Stimulated activated naive B cell treated with anti-CD40 and anti-IgM and Interleukin-4, amounts not matched to agents 10 μg/mL and 1 μg/mL and 100 μg/mL, for 72 hours (primary cell): Measurements from ENCODE around the gene SFXN3.

Experiments
- ATAC-seq, 2 donors: fragments of 150-1000 bp; cut with Tn5 transposase; replicated peaks; 2 replicates each; pipeline ENCODE4 v1.10.0; 2021; ENCODE audit warnings: moderate library complexity in 1 of 2
- DNase-seq: peaks from one replicate; pipeline ENCODE4 v3.0.0; 2021
- H3K27ac Mint-ChIP-seq: one replicate; pipeline ENCODE4 v1.8.0; 2022; ENCODE audit warnings: mild to moderate bottlenecking, mixed read lengths
- H3K27me3 Mint-ChIP-seq, 2 donors: one replicate each; pipeline ENCODE4 v1.8.0; 2022; ENCODE audit warnings: mixed read lengths in 2 of 2
- H3K36me3 Mint-ChIP-seq, 2 donors: one replicate each; pipeline ENCODE4 v1.8.0; 2022; ENCODE audit warnings: mixed read lengths in 2 of 2, mild to moderate bottlenecking in 1 of 2
- H3K4me1 Mint-ChIP-seq, 2 donors: one replicate each; pipeline ENCODE4 v1.8.0; 2022; ENCODE audit warnings: mixed read lengths in 2 of 2, mild to moderate bottlenecking in 1 of 2
- H3K4me3 Mint-ChIP-seq, 2 donors: one replicate each; pipeline ENCODE4 v1.8.0; 2022; ENCODE audit warnings: mild to moderate bottlenecking in 2 of 2, mixed read lengths in 2 of 2, moderate library complexity in 1 of 2
- H3K9me3 Mint-ChIP-seq, 2 donors: one replicate each; pipeline ENCODE4 v1.8.0; 2022; ENCODE audit warnings: mixed read lengths in 2 of 2, mild to moderate bottlenecking in 1 of 2

Gene SFXN3

DNA sequence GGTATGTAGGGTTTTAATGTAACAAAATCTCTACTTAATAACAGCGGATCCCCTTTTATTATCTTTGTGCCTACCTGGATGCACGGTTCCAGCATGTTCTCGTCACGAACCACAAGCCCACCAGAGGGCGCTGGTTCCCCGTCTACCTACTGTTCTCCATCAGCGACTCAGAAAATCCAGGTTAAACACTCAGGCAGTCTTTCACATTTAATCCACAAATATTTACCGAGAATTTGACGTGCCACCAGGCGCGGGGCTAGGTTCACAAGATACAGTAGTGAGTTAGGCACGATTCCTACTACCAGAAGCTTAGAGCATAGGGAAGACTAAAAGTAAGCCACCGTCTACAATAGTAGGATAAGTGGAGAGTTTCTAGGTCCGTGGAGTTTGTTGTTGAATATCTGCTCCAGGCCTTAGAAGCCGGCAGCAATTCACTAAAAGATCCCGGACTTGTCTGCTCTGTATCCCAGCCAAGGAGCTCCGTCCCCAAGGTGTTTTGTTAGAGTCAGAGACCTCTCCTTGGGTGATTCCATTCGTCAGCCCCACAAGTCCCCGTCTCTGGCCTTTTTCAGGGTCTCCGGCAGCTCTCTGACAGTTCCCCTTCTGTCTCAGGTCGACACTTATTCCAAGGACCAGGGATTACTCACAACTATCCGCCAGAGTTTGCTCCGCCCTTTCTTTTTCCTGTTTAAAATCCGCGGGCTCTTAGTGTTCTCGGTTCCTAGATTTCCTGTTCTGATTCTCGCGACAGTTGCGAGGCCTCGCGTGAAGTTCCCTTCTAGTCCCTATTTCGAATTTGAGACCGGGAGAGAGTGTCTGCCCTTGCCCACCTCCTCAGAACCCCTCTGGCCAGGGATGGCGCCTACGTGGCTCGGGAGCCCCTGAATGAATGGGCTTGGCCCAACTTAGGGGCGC lies 29.3 kb downstream of the SFXN3 start:
- H3K4me3 Mint-ChIP-seq = peak overlapping the region; percentile 98 to 99
- peak overlapping the region; percentile 98 for H3K27ac Mint-ChIP-seq
- H3K27me3 Mint-ChIP-seq = peaks cover 15 to 28% of the 10 kb centered on the region in 2 donors
- no peaks in the 10 kb centered on the region for H3K9me3 Mint-ChIP-seq
- DNase-seq = peak; percentile 89
- H3K36me3 Mint-ChIP-seq = no peaks in the 10 kb centered on the region
- peak; percentile 73 to 75 for ATAC-seq
- peaks cover 16 to 46% of the 10 kb centered on the region in 2 donors for H3K4me1 Mint-ChIP-seq

DNA sequence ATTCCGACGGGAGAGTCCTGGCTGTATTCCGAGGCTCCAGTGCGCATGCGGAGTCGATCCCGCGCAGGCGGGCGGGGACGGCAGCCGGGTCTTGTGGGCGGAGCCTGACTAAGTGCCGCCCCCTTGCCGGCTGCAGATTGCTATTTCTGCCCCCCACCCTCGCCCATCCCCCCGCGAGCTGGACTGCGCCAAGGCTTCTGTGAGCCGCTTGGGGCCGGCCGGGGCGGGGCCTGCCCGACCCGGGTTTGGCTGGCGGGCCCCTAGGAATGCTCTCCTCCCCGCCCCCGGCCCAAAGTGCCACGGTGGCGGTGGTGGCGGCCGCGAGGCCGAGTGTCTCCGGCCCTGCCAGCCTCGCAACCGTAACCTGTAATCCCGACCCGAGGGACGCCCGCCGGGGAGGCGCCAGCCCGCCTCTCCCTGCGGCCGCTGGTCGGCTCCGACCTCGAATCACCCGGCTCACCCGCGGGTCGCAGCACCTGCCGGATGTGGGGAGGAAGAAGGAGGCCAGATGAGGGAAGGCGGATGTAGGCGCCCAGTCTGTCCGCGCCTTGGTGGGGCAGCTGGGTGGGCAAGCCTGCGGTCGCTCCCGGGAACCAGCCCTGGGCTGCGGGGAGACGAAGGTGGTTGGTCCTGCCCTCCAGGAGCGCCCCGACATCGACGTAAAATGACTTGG lies 30.1 kb downstream of the SFXN3 start:
- Mint-ChIP-seq H3K9me3 (no peaks in the 10 kb centered on the region), H3K27ac (peak overlapping the region; percentile 98), H3K36me3 (no peaks in the 10 kb centered on the region), H3K27me3 (peaks cover 18 to 36% of the 10 kb centered on the region in 2 donors), H3K4me3 (peak overlapping the region; percentile 98 to 99), H3K4me1 (peaks cover 19 to 50% of the 10 kb centered on the region in 2 donors)
- DNase-seq = no peak
- peak; percentile 70 to 81 for ATAC-seq

DNA sequence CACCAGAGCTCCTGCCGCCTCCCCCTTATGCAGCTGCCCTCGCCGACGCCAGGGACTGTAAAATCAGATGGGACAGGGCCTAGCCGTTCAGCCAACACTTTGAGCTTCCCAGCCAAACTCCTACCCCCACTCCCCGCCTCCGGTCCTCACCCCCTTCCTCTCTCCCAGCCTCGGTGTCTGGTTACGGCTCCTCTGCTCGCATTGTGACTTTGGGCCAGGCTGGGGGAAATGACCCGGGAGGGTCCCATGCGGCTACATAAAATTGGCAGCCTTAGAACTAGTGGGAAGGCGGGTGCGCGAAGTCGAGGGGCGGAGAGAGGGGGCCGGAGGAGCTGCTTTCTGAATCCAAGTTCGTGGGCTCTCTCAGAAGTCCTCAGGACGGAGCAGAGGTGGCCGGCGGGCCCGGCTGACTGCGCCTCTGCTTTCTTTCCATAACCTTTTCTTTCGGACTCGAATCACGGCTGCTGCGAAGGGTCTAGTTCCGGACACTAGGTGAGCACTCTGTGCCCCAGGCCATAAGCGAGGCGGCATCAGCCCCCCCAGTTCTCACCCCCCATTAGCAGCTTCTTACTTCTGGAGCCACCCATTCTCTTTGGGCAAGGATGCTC lies 30.7 kb downstream of the SFXN3 start, which contains the start of gene KAZALD1:
Gene KAZALD1 (plus strand): TSS at position 366 of the 608 bp plus-strand sequence. CDS start 604 bp downstream, outside the sequence.
- ATAC-seq = no peak
- H3K36me3 Mint-ChIP-seq = no peaks in the 10 kb centered on the region
- no peak for DNase-seq
- H3K4me1 Mint-ChIP-seq = peaks cover 21 to 56% of the 10 kb centered on the region in 2 donors
- H3K4me3 Mint-ChIP-seq = peak within 1 kb of the TSS; percentile 98 to 99
- H3K27ac Mint-ChIP-seq = peak within 1 kb of the TSS; percentile 98
- H3K9me3 Mint-ChIP-seq = no peaks in the 10 kb centered on the region
- peaks cover 23 to 43% of the 10 kb centered on the region in 2 donors for H3K27me3 Mint-ChIP-seq

DNA sequence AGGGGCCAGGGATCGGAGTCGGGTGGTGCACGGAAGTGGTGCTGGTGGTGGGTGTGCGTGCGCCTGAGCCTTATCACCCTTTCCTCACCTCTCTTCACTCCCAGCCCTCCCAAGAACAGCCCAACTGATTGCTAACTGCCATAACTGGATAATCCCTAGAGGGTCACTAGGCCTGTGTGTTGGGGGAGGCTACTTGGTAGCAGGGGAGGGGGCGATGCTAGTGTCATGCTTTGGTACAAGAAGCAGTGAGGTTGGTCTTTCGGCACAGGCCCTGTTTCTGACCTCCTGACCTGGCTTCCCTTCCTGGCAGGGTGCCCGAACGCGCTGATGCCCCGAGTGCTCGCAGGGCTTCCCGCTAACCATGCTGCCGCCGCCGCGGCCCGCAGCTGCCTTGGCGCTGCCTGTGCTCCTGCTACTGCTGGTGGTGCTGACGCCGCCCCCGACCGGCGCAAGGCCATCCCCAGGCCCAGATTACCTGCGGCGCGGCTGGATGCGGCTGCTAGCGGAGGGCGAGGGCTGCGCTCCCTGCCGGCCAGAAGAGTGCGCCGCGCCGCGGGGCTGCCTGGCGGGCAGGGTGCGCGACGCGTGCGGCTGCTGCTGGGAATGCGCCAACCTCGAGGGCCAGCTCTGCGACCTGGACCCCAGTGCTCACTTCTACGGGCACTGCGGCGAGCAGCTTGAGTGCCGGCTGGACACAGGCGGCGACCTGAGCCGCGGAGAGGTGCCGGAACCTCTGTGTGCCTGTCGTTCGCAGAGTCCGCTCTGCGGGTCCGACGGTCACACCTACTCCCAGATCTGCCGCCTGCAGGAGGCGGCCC lies 31.4 kb downstream of the SFXN3 start:
- DNase-seq (peak; percentile 32), ATAC-seq (peak; percentile 28 to 32)
- peak overlapping the region; percentile 7 for H3K27ac Mint-ChIP-seq
- peaks cover 27 to 48% of the 10 kb centered on the region in 2 donors for H3K27me3 Mint-ChIP-seq
- no peaks in the 10 kb centered on the region for H3K9me3 Mint-ChIP-seq
- H3K36me3 Mint-ChIP-seq = no peaks in the 10 kb centered on the region
- H3K4me1 Mint-ChIP-seq = peaks cover 21 to 61% of the 10 kb centered on the region in 2 donors
- H3K4me3 Mint-ChIP-seq = peak overlapping the region; percentile 72 to 99

DNA sequence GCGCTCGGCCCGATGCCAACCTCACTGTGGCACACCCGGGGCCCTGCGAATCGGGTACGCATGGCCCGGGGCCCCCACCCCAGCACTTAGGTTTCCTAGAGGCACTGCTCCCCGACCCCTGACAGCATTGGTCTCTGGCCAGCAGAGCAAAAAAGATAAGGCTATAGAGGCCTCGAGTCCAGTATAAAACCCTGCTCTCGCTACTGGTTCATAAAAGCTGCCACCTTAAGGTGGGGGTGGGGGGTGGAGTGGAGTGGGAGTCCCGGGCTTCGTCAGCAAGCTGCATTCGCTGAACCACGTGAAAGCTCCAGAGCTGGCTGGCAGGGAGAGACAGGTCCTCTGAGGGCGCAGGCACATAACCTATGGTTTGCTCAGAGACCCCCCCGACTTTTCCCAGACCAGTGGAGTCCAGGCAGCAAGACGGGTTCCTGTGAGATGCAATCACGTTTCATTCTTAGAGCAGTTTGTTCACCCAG lies 32.1 kb downstream of the SFXN3 start:
- no peaks in the 10 kb centered on the region for H3K36me3 Mint-ChIP-seq
- no peaks in the 10 kb centered on the region for H3K9me3 Mint-ChIP-seq
- peaks cover 21 to 65% of the 10 kb centered on the region in 2 donors for H3K4me1 Mint-ChIP-seq
- no peak for DNase-seq
- no peak overlapping the region for H3K27ac Mint-ChIP-seq
- no peak for ATAC-seq
- peaks cover 27 to 49% of the 10 kb centered on the region in 2 donors for H3K27me3 Mint-ChIP-seq
- peak overlapping the region; percentile 25 to 99 for H3K4me3 Mint-ChIP-seq

DNA sequence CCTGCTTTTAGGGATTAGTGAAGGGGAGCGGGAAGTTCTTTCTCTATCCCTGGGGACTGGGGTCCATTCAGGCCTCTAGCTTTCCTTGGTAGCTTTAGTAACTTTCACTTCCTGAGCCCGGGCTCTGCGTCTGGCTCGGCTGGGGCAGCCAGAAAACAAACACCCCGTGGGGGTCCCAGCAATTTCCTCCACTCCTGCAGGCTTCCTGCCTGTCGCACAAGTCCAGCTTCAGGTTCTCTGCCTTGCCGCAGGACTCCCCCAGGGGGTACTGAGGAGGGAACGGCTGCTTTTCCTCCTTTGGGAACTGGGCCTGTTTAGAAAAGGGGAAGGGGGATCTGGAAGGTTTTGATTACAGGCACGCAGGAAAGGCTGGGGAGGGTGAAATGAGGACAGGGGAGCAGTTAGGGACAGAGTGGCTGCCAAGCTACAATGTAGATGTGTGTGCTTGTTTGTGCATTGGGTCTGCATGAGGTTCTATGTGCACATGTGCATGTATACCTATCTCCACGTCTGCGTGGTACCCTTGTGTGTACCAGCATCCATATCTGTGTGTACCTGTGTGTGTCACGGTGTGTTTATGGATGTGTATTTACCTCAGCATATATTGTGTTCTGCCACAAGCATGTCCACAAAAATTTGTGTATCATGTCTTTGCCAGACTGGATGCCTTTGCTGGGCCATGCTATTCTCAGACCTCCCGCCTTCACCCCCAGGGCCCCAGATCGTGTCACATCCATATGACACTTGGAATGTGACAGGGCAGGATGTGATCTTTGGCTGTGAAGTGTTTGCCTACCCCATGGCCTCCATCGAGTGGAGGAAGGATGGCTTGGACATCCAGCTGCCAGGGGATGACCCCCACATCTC lies 32.7 kb downstream of the SFXN3 start:
- Mint-ChIP-seq H3K4me3 (no peak overlapping the region), H3K4me1 (peaks cover 21 to 65% of the 10 kb centered on the region in 2 donors), H3K27me3 (peaks cover 27 to 49% of the 10 kb centered on the region in 2 donors)

DNA sequence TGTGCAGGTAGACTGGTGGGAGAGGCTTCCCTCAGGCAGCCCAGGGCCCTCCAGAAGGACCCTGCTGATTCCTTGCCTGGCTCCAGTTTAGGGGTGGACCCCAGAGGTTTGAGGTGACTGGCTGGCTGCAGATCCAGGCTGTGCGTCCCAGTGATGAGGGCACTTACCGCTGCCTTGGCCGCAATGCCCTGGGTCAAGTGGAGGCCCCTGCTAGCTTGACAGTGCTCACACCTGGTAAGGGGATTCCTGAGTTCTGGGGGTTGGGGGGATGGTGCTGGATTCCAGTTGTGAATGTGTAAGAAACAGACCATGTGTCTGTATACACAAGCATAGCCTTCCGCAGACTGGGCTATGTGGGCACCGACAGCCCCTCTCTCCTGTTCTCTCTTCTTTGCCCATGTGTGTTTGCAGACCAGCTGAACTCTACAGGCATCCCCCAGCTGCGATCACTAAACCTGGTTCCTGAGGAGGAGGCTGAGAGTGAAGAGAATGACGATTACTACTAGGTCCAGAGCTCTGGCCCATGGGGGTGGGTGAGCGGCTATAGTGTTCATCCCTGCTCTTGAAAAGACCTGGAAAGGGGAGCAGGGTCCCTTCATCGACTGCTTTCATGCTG lies 33.5 kb downstream of the SFXN3 start:
- H3K27me3 Mint-ChIP-seq = peaks cover 27 to 49% of the 10 kb centered on the region in 2 donors

More for the DNA sequence above, 32.7 kb downstream of the SFXN3 start:
- no peak for ATAC-seq
- Mint-ChIP-seq H3K36me3 (no peaks in the 10 kb centered on the region), H3K27ac (peak overlapping the region; percentile 65), H3K9me3 (no peaks in the 10 kb centered on the region)
- no peak for DNase-seq

DNA sequence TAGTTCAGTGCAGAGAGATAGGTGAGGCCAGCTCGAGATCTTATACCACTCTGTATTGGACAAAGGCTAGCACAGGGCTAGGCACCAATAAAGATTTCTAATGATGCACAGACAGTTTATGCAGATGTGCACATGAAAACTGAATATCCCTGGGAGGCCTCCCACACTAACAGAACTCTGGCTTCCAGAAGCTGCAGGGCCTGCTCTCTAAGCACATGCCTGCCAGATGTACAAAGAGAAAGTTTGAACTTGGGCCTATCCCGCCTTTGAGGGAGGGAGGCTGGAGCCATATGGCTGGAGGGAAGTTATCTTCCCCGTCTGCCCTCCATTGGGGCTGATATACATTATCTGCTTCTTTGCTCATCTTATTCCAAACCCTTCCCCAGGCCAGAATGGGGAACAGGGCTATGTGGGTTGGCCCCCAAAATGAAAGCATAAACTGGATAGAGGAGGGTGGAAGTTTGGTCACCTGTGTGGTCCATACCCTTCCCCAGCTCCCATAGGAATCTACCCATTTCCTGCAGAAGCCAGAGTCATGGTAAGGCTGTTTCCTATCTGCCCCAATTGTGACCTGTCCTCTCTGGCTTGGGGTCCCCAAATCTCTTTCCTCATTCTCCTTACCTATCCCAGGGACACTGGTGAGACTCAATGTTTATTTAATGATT lies 34.6 kb downstream of the SFXN3 start:
- Mint-ChIP-seq H3K4me3 (peak overlapping the region; percentile 88 to 89), H3K36me3 (no peaks in the 10 kb centered on the region), H3K4me1 (peaks cover 22 to 59% of the 10 kb centered on the region in 2 donors), H3K27ac (no peak overlapping the region), H3K9me3 (no peaks in the 10 kb centered on the region), H3K27me3 (peaks cover 27 to 49% of the 10 kb centered on the region in 2 donors)
- ATAC-seq (no peak), DNase-seq (no peak)

More for the DNA sequence above, 33.5 kb downstream of the SFXN3 start:
- H3K4me3 Mint-ChIP-seq = no peak overlapping the region
- no peaks in the 10 kb centered on the region for H3K9me3 Mint-ChIP-seq
- H3K27ac Mint-ChIP-seq = no peak overlapping the region
- peaks cover 21 to 62% of the 10 kb centered on the region in 2 donors for H3K4me1 Mint-ChIP-seq
- no peaks in the 10 kb centered on the region for H3K36me3 Mint-ChIP-seq
- DNase-seq (no peak), ATAC-seq (no peak)

DNA sequence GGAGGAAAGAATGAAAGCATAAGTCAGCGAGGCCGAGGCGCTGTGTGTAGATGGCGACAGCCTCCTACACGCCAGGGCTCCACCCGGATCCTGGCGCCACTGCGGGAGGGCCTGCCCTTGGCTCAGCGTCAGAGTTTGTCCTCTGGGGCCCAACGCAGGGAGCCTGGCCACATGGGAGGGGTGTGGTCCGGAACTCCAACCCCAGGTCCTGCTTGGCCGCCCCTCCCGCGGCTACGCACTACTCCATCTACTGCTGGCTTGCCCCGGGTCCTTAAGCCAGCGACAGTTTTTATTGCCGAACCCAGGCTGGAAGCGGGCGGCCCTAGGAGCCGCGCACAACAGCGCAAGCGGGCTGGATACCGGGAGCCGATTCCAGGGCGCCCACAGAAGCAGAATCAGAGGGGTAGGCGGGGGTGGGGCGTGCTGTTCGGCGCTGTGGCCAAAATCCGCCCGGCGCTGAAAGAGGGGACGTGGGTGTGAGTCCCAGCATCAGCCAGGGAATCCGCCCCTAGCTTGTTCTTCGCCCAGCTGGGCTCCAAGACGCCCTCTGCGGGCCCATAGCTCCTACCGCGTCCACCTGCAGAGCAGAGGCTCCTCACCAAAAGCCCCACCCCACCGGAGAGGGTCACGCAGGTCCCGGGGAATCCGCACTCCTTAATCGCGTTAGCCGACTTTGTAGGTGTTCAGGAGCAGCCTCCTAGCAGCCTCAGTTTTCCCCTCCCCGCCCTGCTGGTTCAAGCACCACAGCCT lies 35.3 kb downstream of the SFXN3 start:
- Mint-ChIP-seq H3K27ac (no peak overlapping the region), H3K9me3 (no peaks in the 10 kb centered on the region), H3K4me1 (peaks cover 29 to 65% of the 10 kb centered on the region in 2 donors), H3K4me3 (peak overlapping the region; percentile 88 to 89), H3K27me3 (peaks cover 27 to 49% of the 10 kb centered on the region in 2 donors), H3K36me3 (no peaks in the 10 kb centered on the region)
- ATAC-seq = peak; percentile 43 to 44
- DNase-seq = peak; percentile 35

DNA sequence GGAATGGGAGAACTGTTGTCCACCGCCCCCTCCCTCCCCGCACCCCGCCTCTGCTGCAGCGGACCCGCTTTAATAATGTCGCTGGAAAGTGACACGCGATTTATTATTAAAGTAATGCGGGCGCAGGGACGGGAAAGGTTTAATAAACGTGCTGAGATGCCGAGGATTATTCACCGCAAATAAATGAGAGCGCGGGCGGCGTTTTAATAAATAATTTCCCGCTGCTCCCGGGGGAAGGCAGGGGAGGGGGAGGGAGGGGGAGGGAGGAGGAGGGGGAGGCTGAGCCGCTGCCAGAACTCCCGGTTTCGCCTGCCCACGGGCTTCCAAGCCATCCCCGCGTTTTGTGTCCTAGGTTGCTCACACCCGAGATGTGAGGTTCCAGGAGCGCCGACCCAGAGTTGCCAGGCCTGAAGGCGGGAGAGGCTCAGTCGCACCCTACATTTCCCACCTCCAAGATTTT lies 35.9 kb downstream of the SFXN3 start:
- Mint-ChIP-seq H3K4me3 (peak overlapping the region; percentile 88 to 89), H3K36me3 (no peaks in the 10 kb centered on the region), H3K9me3 (no peaks in the 10 kb centered on the region), H3K4me1 (peaks cover 32 to 65% of the 10 kb centered on the region in 2 donors), H3K27me3 (peaks cover 27 to 49% of the 10 kb centered on the region in 2 donors), H3K27ac (peak overlapping the region; percentile 85)
- DNase-seq (no peak), ATAC-seq (no peak)

DNA sequence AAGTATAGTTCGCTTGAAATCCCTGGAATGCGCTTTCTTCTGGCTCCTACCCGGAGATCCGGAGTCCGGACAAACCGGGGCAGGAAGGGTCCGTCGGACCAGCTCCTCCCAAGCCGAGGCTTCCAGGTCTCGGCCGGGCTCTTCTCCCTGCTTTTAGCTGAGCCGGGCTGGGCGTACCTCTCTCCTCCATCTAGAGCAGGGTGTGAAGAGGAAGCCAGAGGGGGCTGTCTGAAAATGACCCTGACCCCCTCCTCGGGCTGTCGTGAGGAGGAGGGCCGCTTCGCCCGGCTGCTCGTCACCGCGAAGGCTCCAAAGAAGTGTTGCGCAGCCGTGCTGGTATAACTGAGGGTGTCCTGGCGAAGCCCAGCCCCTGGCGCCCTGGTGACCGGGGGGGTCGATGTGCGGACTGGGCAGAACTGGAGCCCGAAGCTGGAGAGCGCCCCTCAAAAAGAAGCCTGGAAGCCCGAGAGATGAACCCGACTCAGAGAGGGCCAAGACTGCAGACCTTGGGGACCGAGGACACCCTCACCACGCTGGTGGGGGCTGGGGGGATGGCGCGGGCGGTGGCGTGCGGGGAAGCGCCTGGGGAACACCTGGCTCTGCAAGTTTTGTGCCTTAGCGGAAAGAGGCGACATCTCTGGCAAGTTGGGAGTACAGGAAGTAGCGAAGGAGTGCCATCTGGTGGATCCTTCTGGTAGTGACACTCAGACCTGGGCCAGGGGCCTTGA lies 36.5 kb downstream of the SFXN3 start:
- Mint-ChIP-seq H3K4me3 (peak overlapping the region; percentile 88 to 89), H3K27ac (peak overlapping the region; percentile 85), H3K9me3 (no peaks in the 10 kb centered on the region), H3K27me3 (peaks cover 27 to 49% of the 10 kb centered on the region in 2 donors), H3K4me1 (peaks cover 34 to 65% of the 10 kb centered on the region in 2 donors), H3K36me3 (no peaks in the 10 kb centered on the region)
- peak; percentile 58 for DNase-seq
- ATAC-seq = peak; percentile 57 to 65
